Measurements from ENCODE around the gene PPP1R3F.
A peak's percentile ranks its signal among the peaks of the same experiment; 100 is the strongest.

PPP1R3F gene

DNA sequence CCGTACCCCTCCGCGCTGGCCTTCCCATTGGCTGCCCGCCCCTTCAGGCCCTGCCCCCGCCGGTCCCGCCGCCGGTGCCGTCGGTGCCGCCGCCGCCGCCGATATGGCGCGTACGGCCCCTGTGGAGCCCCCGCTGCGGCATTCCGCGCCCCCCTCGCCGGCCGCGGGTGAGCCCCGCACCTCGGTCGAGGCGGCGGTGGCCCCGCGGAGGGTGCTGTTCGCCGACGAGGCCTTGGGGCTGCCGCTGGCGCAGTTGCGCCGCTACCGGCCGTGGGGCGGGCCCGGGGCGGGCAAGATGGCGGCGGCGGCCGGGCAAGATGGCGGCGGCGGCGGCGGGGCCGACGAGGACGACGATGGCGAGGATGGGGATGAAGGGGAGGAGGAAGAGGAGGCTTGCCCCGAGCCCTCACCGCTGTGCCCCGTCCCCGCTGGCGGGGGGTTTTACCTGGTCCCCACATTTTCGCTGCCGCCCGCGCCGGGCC lies at the start of gene PPP1R3F:
Gene PPP1R3F (plus strand): TSS at position 27 of the 482 bp plus-strand sequence. CDS start 77 bp downstream, at position 104.
- peak; percentile 4 for DNase-seq

GRCh38 chrX:49220100-49220499 lies 49.5 kb upstream of the PPP1R3F start:
- no peak for DNase-seq

- no peak for DNase-seq
Observed at GRCh38 chrX:49221868-49222267, 47.7 kb upstream of the PPP1R3F start.

DNA sequence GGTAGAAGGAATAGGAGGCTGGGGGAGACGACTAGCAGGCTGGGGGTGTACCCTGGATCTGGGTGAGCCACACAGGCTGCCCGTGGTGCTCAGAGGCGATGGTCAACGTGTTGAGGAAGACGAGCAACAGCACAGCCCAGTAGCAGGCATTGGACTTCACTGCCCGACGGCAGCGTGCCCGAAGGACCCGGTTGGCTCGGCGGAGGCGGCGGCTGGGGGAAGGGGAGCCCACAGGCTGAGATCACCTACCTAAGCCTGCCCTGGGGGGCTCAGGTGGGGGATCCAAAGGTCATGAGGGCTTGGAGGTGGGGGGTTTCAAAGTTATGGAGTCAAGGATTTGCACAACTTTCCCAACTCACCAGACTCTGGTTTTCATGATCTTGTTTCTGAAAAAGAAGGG lies 43.7 kb upstream of the PPP1R3F start:
- no peak for DNase-seq

DNA sequence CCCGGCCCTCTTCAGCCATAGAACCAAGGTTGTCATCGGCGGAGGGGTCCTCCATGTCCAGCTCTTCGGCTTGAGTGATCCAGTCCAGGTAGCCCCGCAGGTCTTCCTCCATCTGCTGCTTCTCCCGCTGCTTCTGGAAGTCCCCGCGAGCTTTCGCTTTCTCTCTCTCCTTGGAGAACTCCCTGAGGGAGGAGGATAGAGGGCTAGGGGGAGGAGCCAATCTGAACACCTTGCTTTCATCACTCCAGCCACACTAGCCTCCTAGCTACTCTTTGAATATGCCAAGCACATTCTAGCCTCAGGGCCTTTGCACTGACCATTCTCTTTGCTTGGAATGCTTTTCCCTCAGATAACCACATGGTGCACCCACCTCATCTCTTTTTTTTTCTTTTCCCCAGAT lies 42.6 kb upstream of the PPP1R3F start:
- no peak for DNase-seq

DNA sequence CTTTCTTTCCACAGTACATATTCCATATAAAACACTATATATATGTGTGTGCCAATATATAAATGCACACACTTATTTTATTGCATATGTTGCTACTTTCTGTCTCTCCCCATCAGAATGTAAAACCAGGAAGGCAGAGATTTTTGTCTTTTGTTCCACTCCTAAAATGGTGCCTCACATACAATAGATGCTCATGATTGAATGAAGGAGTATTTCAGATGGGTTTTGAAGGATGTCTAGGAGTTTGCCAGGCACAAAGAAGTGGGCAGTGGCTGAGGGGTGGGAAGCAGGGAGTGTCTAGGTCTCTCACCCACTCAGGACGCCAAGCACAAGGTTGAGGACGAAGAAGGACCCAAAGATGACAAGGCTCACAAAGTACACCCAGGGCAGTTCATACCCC lies 41.9 kb upstream of the PPP1R3F start:
- no peak for DNase-seq

DNA sequence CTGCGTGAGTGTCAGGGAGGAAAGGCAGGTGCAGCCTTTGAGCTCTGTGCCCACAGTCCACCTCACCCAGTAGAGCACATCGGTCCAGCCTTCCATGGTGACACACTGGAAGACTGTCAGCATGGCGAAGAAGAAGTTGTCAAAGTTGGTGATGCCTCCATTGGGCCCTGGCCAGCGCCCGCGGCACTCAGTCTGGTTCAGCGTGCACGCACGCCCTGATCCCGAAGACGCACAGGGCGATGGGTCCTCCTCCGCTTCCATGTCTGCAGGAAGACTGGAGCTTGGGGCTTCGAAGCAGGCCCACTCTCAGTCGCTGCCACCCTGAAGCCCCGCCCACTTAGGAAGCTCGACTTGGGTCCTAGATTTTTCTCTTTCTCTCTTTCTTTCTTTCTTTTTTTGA lies 41.4 kb upstream of the PPP1R3F start:
- DNase-seq, result no peak

- DNase-seq, result no peak
Observed at GRCh38 chrX:49230500-49231232, 38.9 kb upstream of the PPP1R3F start.

DNA sequence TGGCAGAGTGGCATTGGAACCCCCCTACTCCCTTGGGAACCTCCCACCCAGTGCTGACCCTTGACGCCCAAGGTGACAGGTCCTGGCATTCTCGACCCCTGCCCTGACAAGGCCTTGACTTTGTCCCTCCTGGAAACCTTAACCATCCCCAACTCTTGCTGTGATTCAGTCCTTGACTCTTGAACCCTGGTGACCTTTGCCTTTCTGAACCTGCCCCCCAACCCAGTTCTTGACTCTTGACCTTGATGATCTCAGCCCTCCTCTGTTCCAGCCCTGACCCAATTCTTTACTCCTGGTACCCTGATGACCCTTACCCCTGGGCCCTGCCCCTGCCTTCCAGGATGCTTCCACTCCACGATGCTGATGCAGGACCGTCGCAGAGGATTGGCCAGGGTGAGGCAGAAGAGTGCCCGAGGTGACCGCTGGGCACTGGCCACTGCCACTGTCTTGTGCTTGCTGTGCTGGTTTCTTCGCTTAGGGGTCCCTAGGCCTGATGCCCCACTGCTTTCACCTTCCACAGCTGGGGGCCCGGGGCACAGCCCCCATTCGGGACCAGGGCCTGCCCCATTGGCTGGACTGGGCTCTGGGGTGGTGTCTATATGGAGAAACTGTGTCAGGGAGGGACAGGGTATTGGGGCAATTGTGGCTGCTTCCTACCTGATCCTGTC lies 38.1 kb upstream of the PPP1R3F start:
- DNase-seq, result no peak

- no peak for DNase-seq
Observed at GRCh38 chrX:49232525-49232924, 37.1 kb upstream of the PPP1R3F start.

GRCh38 chrX:49233176-49233575 lies 36.4 kb upstream of the PPP1R3F start, which contains the start of gene CACNA1F:
Gene CACNA1F, minus strand, starts transcription at chrX:49233340. Its CDS starts 31 bp downstream, at chrX:49233309.
- no peak for DNase-seq

DNA sequence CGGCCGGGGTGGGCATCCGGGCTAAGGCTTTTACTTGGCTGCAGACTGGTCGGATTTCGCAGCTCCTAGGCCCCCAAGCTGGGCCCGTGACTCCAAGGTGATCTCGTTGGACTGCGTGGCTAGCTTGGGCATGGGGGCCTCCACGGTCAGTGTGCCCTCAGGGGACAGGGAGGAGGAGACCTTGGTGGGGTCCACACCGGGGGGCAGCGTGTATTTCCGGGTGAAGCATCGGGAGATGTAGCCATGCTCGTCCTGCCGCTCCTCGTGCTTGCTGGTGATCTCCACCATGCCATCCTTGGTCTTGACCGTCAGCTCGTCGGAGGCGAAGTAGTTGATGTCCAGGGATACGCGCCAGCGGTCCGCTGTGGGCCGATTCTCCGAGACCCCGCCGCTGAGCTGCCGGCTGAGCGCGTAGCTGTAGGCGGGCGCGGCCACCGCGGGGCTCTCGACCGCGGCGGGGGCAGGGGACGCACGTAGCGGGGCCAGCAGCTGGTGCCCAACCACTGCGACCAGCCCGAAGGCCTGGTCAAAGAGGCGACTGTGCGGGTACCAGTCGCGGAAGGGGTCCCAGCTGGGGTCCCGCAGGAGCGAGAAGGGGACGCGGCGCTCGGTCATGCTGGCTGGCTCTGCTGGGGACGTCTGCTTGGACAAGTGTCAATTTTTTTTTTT lies 35.6 kb upstream of the PPP1R3F start:
- no peak for DNase-seq

DNA sequence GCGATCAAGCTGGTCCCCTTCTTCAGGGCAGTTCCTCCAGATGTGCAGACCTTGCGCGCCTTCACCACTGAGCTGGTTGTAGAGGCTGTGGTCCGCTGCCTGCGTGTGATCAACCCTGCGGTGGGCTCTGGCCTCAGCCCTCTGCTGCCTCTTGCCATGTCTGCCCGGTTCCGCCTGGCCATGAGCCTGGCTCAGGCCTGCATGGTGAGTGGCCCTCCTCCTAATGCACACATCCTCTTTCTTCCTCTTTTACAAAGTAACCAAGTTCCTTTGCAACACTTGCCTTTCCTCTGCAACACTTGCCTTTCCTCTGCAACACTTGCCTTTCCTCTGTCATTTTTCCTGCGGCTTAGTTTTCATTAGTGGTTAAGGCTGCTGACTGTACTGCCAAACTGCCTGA lies 32.5 kb upstream of the PPP1R3F start:
- no peak for DNase-seq

DNA sequence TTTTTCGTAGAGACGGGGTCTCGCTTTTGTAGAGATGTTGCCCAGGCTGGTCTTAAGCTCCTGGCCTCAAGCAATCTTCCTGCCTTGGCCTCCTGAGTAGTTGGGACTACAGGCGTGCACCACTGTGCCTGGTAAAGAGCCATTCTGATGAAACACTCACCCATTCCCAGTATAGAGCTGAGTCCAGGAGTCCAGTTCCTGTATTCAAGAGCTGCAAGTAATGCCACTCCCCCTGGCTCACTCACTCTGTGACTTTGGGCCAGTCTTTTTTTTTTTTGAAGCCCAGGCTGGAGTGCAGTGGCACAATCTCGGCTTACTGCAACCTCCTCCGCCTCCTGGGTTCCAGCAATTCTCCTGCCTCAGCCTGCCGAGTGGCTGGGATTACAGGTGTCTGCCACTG lies 30.9 kb upstream of the PPP1R3F start:
- DNase-seq, result no peak

GRCh38 chrX:49242545-49243066 lies 27.0 kb upstream of the PPP1R3F start:
- peak; percentile 6 for DNase-seq

- DNase-seq, result no peak
Observed at GRCh38 chrX:49243166-49243565, 26.4 kb upstream of the PPP1R3F start.

DNA sequence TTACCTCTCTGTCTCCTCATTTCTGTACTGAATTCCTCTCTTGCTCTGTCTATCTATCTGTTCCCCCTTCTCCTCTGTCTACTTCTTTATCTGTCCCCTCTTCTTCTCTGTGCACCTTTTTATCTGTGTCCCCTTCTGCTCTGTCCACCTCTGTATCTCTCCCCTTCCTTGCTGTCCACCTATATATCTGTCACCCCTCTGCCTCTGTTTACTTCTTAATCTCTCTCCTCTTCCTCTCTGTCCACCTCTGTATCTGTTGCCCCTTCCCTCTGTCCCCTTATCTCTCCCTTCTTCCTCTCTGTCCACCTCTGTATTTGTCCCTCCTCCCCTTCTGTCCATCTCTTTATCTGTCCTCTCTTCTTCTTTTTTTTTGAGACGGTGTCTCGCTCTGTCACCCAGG lies 25.4 kb upstream of the PPP1R3F start:
- no peak for DNase-seq

DNA sequence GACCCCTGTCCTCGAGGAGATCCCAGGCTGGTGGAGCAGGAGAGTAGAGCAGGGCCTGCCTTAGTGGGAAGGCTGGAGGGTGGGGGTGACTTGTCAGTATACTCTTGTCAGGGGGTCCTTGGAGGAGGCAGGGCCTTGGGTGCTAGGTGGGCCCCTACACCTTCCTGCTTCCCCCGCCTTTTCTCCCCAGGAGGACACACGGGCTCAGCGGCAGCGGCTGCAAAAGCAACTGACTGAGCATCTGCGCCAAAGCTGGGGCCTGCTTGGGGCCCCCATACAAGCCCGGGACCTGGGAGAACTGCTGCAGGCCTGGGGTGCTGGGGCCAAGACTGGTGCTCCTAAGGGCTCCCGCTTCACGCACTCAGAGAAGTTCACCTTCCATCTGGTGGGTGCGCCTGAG lies 23.1 kb upstream of the PPP1R3F start:
- DNase-seq, result no peak

DNA sequence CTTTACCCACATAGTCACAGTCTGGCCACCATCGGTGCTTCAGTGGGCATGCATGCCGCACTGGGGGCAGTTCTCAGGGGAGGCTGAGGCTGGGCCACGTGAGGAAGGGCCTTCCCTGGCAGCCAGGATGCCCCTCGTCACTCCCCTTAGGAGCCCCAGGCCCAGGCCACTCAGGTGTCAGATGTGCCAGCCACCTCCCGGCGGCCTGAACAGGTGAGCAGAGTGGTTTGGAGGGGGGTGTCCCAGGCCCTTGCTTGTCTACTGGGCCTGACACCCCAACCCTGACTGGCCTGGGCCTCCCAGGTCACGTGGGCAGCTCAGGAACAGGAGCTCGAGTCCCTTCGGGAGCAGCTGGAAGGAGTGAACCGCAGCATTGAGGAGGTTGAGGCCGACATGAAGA lies 22.2 kb upstream of the PPP1R3F start:
- DNase-seq, result no peak

GRCh38 chrX:49247916-49248811 lies 21.4 kb upstream of the PPP1R3F start:
- DNase-seq, result no peak

DNA sequence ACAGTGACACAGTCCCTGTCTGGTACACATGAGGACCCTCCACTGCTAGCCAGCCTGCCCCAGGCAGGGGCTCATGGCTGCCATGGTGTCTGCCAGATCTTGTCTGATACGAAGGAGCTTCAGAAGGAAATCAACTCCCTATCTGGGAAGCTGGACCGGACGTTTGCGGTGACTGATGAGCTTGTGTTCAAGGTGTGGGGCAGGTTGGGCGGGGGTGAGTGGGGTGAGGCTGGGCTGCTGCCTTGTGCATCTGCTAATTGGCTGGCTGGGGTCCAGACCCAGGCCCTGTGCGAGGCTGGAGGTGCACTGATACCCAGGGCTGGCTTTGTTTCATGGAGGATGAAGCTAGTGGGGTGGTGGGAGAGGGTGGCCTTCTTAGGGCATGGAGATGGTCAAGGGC lies 20.5 kb upstream of the PPP1R3F start:
- no peak for DNase-seq

DNA sequence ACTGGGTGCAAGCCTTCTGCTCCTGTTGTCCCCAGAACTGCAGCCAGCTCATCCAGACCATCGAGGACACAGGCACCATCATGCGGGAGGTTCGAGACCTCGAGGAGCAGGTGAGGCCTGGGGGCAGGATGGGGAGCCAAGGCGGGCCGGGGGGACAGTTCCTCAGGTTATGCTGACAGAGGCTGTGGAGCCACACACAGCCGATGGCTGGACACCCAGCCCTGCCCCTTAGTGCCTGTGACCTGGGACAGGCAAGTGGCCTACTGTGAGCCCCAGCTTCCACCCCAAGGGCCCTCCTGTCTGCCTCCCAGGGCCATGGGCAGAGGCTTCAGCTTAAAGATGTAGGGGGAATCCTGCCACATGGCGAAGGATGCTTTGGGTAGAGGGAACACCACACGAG lies 20.0 kb upstream of the PPP1R3F start:
- no peak for DNase-seq

GRCh38 chrX:49250066-49250465 lies 19.5 kb upstream of the PPP1R3F start:
- DNase-seq, result no peak
